ENCODE results near the gene LIN37.
"Not testable (repeated sequence)": the region's sequence is repeated elsewhere in the genome, so short reads cannot be mapped to it uniquely, and the experiment has no call there.

The LIN37 gene

DNA sequence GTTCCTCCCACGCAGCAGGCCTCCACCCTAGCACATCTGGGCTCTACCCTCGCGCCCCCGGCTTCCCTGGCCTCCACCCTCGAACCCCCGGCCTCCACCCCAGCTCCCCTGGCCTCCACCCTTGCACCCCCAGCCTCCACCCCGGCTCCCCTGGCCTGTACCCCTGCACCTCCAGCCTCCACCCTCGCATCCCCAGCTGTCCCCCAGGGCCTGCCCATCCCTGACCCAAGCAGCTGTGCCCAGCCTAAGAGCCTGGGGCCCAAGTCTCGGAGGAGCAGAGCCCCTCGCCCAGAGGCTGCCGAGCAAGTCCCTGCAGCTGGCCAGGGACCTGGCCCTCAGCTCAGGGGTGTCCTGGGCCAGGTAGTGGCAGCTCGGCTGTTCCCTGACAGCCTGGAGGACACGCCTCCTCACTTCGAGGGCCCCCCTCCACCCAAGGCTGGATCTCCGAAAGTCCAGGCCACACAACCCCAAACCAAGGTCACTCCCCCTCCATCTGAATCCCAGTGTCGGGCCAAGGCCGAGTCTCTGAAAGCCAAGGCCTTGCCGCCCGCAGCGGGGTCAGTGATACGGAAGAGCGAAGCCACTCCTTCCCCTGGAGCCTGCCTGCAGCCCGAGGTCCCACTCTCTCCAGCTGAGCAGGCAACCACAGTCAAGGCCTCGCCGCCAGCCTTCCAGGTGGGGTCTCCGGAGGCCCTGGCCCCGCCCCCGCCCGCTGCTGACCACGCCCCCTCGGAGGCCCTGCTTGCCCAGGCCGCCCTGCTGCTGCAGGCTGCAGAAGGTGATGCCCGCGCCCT lies 19.1 kb downstream of the LIN37 start:
- FAIRE-seq (no peak), DNase-seq (ENCODE audit: extremely low spot score, insufficient read length, low read depth) (no peak)

GRCh38 chr19:35768082-35768421 lies 19.7 kb downstream of the LIN37 start:
- FAIRE-seq, result no peak

DNA sequence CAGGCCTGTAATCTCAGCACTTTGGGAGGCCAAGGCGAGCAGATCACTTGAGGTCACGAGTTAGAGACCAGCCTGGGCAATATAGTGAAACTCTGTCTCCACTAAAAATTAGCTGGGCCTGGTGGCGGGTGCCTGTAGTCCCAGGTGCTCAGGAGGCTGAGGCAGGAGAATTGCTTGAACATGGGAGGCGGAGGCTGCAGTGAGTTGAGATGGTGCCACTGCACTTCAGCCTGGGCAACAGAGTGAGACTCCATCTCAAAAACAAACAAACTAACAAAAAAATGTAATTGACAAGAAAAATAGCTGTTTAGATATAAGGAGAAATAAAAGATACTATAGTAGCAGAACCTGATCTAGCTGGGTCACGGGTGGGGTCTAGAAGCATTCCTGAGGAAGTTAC lies 24.0 kb downstream of the LIN37 start:
- DNase-seq (ENCODE audit: extremely low spot score, insufficient read length, low read depth); FAIRE-seq: not testable (repeated sequence)

More at GRCh38 chr19:35768082-35768421, 19.7 kb downstream of the LIN37 start:
- no peak for DNase-seq (ENCODE audit: extremely low spot score, insufficient read length, low read depth)

DNA sequence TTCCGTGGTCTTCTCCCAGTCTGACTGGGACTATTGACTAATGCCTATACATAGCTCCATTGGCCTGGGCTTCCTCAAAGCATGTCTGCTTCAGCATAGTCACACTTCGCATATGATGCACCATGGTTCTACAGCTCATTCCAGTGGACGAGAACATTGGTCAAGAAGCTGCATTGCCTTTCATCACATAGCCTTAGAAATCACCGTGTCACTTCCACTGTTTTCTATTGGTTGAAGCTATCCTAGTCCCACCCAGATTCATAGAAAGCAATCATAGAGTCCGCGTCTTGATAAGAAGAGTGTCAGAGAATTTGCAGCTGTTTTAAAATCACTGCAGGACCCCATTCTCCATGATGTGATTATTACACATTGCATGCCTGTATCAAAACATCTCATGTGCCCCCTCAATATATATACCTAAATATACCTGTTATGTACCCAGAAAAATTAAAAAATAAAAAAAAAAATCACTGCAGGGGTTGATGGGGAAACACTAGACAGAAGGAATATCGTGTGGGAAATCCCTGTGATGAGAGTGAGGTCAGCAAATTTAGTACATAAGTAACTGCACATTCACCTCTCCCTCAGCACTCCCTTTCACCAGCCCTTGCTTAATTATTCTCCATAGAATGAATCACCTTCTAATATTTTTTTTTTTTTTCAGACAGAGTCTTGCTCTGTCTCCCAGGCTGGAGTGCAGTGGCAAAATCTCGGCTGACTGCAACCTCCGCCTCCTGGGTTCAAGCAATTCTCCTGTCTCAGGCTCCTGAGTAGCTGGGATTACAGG lies 24.8 kb downstream of the LIN37 start:
- no peak for DNase-seq (ENCODE audit: extremely low spot score, insufficient read length, low read depth)
- FAIRE-seq, result no peak

DNA sequence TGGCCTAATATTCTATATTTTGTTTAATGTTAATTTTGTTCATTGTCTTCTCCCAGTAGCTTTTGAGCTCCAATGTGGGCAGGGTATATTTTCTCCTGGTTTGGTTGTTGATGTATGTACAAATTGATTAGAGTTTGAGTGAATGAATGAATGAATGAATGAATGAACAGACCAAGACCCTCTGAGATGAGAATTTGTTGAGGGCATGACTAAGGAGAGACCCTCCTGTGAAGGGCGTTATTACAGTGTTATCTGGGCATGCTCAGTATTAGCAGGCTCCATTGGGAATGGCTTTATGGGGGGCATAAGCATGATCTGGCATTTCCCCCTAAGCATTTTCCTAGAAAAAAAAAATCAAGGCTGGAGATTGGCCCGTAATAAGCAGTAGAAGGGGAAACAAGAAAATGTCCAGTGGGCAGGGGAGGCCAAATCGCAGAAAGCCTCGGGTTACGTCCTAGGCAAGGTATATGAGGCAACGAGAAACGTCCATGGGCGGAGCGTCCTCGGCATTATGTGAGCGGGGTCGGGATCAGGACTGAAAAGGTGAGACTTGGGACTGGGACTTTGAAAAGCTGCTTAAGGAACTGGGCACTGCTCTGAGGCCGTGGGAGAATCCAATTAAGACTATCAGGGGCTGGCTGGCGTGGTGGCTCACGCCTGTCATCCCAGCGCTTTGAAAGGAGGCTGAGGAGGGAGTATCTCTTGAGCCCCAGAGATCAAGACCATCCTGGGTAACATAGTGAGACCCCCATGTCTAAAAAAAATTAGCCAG lies 26.1 kb downstream of the LIN37 start:
- DNase-seq (ENCODE audit: extremely low spot score, insufficient read length, low read depth), result no peak
- FAIRE-seq, result no peak

DNA sequence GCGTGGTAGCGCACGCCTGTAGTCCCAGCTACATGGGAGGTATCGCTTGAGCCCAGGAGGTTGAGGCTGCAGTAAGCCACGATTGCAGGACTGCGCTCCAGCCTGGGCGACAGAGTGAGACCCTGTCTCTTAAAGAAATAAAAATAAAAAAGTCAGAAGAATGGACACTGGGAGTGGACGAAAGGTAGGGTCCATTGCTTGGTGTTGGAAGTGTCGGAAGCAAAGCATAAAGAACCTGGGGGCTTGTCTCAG lies 26.6 kb downstream of the LIN37 start:
- no peak for FAIRE-seq
- no peak for DNase-seq (ENCODE audit: extremely low spot score, insufficient read length, low read depth)

GRCh38 chr19:35775298-35776101 lies 27.1 kb downstream of the LIN37 start, which contains the start of gene ARHGAP33:
TSS of gene ARHGAP33 (plus strand) at chr19:35775564. CDS start at chr19:35775659, 95 bp downstream.
- FAIRE-seq (peak; percentile 99), DNase-seq (ENCODE audit: extremely low spot score, insufficient read length, low read depth) (peak; percentile 97)

GRCh38 chr19:35776102-35776788 lies 27.9 kb downstream of the LIN37 start:
- DNase-seq (ENCODE audit: extremely low spot score, insufficient read length, low read depth), result no peak
- FAIRE-seq, result no peak

GRCh38 chr19:35777086-35777841 lies 28.9 kb downstream of the LIN37 start:
- FAIRE-seq (no peak), DNase-seq (ENCODE audit: extremely low spot score, insufficient read length, low read depth) (no peak)

DNA sequence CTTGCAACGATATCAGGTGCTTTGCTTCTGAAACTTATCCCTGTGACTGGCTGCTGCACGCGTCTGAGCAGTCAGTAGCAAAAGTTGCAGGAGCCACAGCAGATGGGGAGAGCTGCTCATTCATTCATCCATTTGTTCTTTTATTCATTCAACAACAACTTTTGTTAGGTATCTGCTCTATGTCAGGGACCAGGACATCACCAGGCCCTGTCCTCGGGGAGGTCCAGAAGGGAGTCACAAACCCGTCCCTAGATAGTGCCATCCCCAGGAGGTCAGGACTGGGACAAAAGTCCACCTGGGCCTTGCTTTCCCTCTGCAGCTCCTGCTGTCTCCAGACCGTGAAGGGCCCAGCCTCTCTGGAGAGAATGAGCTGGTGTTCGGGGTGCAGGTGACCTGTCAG lies 29.6 kb downstream of the LIN37 start:
- FAIRE-seq (no peak), DNase-seq (ENCODE audit: extremely low spot score, insufficient read length, low read depth) (no peak)

- no peak for DNase-seq (ENCODE audit: extremely low spot score, insufficient read length, low read depth)
- FAIRE-seq, result no peak
Measured at GRCh38 chr19:35779033-35779432, 30.7 kb downstream of the LIN37 start.

GRCh38 chr19:35780058-35780457 lies 31.7 kb downstream of the LIN37 start:
- DNase-seq (ENCODE audit: extremely low spot score, insufficient read length, low read depth) (no peak), FAIRE-seq (no peak)

DNA sequence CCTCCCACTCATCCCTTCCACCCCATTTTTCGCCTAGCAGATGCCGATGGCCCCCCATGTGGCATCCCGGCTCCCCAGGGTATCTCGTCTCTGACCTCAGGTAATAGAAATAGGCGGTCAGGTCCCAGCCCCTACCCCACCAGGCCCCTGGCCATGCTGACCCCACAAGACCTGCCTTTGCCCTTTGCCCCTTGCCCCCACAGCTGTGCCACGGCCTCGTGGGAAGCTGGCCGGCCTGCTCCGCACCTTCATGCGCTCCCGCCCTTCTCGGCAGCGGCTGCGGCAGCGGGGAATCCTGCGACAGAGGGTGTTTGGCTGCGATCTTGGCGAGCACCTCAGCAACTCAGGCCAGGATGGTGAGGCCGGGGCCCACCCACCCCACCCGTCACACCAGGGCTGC lies 32.3 kb downstream of the LIN37 start:
- FAIRE-seq, result no peak
- DNase-seq (ENCODE audit: extremely low spot score, insufficient read length, low read depth), result no peak

DNA sequence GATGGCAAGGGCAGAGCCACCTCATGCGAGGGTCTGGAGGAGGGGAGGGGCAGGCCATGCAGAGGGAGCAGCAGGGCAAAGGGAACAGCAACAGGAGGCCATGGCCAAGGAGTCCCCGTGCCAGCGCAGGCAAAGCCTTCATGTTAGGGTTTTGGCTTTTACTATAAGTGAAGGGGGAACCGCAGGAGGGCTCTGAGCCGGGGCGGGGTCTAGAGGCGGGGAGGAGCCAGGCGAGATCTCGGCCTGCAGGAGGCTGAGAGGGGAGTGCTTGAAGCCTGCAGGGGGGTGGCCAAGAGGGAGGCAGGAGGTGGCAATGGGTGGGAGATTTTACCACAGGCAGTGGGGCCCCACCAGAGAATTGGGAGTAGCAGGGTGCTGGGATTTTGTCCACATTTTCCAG lies 33.3 kb downstream of the LIN37 start:
- no peak for FAIRE-seq
- no peak for DNase-seq (ENCODE audit: extremely low spot score, insufficient read length, low read depth)

GRCh38 chr19:35782589-35782988 lies 34.2 kb downstream of the LIN37 start:
- DNase-seq (ENCODE audit: extremely low spot score, insufficient read length, low read depth), result no peak
- no peak for FAIRE-seq

DNA sequence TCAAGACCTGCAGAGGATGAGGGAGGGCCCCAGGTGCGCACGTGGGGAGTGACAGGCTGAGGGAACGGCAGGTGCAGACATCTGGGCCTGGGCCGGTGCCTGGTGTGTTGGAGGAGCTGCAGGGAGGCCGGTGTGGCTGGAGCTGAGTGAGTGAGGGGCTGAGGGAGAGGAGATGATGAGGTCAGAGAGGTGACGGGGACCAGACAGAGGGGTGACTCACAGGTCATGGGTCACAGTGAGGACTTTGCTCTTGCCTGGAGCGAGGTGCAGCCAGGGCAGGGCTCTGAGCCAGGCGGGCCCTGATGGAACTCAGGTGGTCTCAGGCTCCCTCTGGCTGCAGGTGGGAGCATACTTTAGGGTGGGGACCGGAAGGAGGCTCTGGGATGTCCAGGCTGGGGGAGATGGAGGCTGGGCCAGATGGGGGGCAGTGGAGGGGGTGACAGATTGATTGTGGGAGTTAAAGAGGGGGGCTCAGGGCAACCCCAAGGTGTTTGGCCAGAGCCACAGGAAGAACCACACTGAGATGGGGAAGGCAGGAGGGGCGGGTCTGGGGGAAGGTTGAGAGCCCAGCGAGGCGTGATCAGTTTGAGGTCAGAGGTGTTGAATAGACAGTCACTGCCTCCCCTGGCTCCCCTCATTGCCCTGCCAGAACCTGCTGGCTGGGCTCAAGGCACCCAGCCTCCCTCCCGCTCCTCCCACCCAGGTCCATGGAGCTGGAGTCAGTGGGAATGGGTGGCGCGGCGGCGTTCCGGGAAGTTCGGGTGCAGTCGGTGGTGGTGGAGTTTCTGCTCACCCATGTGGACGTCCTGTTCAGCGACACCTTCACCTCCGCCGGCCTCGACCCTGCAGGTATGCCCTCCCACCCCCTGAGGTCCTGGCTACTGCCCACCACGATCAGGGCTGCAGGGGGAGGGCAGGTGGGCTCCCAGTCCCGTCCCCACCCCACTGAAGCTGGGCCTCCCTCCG lies 35.4 kb downstream of the LIN37 start:
- FAIRE-seq (no peak), DNase-seq (ENCODE audit: extremely low spot score, insufficient read length, low read depth) (no peak)

DNA sequence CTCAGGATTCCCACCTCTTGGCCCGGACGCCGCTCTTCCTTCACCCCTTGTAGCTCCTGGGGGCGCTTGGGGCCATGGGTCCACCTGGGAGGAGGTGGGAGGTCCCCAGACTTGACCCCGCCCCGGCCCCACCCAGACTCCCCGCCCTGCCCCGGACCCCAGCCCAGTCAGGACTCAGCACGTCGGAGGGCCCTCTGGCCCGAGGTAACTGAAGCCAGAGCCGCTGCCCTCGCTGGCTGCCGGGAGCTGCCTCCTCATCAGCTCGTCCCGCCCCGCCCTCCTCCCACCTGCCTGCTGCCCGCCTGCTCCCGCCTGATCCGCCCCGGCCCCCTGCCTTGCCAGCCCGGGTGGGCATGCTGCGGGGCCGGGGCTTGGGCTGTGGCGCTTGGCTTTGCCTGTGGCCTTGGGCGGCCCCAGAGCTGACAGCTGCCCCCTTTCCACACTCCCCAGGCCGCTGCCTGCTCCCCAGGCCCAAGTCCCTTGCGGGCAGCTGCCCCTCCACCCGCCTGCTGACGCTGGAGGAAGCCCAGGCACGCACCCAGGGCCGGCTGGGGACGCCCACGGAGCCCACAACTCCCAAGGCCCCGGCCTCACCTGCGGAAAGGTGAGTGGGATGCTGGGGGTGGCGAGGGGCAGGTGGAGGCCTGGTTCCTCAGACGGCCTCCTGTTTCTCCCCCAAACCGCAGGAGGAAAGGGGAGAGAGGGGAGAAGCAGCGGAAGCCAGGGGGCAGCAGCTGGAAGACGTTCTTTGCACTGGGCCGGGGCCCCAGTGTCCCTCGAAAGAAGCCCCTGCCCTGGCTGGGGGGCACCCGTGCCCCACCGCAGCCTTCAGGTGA lies 36.3 kb downstream of the LIN37 start:
- no peak for FAIRE-seq
- no peak for DNase-seq (ENCODE audit: extremely low spot score, insufficient read length, low read depth)

Data from GM18507 (cell line).